ENCODE results near the gene OPA1.

Gene OPA1

DNA sequence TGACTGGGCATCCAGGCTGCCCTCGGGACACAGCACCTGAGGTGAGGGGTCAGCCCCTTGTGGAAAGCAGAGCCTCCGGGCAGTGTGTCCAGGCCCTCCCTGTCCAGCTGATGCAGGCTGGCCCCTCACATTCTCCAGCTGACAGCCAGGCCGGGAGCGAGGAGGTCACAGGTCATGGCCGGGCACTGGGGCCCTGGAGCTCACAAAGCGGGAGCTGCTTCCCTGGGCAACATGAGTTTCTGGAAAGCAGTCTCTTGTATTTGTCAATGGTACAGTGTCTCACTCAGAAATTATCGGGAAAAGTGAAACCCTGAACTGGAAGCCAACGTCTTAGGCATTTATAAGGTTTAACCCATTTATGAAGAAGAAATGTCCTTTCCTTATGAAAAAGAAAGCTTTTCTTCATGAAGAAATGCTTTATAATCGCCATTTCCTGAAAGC is 118.5 kb downstream of the OPA1 start:
- no peak for DNase-seq

DNA sequence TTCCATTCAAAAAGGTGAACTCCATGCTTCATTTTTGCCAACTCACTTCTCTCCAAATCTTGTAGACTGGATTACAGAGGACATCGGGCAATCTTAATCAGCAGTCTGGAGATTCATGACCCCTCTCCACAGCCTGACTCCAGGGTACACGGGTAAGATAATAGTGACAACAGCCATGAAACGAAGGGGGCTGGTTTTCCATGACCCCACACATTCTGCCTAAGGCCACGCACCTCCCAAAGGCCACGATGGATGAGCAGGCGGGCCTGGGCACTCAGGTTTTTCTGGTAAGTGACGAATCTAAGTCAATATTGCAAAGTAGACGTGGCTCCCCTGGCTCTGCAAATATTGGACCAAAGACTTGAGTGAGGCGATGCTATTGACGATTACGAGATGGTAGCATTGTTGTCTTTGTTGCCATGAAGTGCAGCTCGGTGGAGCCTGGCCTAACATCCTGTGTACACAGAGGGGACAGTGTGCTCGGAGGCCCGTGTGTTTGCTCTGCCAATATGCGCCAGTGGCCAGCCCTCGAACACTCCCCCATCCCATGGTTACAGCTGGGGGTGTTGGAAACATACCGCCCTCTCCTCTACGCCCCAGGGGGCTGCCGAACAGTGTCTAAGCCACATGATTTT is 119.1 kb downstream of the OPA1 start:
- DNase-seq, result no peak

DNA sequence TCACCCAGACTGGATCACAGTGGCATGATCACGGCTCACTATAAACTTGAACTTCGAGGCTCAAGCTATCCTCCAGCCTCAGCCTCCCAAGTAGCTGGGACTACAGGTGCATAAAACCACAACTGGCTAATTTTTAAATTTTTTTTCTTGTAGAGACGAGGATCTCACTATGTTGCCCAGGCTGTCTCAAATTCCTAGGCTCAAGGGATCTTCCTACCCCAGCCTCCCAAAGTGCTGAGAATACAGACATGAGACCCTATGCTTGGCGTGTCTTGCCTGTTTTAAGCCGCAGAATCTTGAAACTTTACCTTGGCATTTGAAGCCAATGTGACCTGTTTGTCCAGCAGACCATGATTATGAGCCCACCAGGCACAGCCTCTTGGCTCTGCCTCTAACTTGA is 119.9 kb downstream of the OPA1 start:
- no peak for DNase-seq

DNA sequence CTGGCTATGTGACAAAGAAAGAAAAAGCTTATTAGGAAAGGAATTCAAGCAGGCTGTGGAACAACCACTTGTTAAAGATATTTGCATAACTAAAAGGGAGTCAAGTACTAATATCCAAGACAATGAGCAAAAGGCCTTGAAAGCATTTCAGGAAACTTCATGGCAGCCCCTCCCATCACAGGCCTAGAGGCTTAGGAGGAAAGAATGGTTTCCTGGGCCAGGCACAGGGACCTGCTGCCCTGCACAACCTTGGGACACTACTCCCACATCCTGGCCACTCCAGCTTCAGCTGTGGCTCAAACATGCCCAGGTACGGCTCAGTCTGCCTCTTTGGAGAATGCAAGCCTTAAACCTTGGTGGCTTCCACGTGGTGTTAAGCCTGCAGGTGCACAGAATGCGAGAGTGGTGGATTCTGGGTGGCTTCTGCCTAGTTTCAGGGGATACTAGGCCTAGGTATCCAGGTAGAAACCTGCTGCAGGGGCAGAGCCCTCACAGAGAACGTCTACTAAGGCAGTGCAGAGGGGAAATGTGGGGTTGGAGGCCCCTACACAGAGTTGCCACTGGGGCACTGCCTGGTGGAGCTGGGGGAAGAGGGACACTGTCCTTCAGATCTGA is 121.6 kb downstream of the OPA1 start:
- no peak for DNase-seq

DNA sequence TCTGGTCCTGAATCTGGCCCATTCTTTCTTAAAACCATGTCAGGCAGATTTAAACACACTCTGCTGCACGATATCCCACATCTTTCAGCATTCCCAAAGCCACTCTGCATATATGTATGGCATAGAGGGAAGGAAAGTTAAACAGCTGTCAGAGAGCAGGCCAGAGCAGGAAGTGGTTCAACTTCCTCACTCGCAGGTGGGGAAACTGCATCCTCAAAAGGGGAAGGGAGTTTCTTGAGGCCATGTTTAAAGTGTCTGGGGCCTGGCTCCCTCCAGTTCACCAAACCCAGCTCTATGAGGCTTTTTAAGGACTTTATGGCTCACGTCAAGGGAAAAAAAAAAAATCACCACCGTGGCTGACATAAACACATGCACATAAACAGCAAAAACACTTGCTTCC is 123.1 kb downstream of the OPA1 start:
- no peak for DNase-seq

DNA sequence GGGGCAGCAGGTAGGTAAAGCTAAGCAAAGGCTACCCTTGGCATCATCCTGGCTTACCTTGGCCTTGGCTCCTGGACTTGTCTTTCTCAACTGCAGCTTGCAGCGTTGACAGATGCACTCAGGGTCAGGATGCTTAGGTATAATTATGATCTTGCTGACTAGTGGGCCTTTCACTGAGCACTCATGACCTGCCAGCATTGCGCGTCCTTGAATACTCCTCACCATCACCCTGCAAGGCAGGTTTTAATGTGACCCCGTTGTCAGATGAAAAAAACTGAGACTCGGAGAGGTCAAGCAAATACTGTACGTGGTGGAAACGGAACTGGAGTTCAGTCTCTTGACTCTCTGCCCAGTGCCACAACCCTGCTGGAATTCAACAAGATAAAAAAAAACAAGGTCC is 126.7 kb downstream of the OPA1 start:
- DNase-seq, result no peak

- no peak for DNase-seq
These were observed 127.2 kb downstream of the OPA1 start for GRCh38 chr3:193720169-193720568.

DNA sequence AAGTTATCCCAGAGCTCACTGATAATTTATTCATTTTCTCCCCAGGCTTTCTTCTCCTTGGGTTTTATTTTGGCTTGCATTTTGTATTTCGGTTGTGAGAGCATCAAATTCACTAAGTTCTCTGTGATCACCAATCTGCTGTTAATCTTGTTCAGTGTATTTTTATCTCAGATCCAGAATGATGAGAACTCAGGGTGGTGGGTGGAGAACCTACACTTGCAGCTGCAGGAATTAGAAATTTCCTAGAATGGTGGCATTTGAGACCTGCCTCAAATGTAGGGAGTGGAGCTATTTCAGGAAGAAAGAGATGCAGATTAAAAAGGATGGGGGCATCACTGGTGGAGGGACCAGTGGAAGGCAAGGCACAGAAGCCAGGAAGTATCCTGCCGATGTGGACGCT is 129.6 kb downstream of the OPA1 start:
- no peak for DNase-seq

- no peak for DNase-seq
These were observed 134.1 kb downstream of the OPA1 start for GRCh38 chr3:193727089-193727488.

DNA sequence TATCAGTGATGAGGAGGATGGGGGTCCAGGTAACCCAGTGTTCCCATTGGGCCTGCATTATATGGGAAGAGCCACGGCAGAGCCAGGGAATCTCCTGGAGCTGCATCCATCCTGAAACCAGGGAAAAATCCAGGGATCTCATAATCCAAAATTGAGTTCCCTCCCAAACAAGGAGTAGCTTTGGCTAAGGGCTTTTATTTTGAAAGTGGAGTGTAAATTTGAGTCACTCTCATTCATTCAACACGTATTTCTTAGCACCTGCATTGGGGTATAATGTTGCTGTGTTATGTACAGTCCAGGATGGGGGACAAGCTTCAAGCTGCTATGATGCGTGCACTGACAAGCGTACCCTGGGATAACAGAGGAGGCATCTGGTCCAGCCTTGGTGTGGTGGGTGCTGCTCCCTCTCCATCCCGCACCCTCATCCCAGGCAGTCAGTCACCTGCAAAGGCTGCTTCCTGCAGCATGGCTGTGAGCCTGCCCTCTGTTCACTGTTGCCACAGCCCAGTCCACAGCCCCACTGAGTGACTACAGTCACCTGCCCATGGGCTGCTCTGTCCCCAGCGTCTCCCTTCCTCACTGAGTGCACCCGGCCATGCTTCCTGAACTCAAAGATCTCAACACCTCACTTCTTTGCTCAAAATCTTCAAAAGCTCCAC is 135.6 kb downstream of the OPA1 start:
- no peak for DNase-seq

- no peak for DNase-seq
These were observed 136.1 kb downstream of the OPA1 start for GRCh38 chr3:193729088-193729465.

DNA sequence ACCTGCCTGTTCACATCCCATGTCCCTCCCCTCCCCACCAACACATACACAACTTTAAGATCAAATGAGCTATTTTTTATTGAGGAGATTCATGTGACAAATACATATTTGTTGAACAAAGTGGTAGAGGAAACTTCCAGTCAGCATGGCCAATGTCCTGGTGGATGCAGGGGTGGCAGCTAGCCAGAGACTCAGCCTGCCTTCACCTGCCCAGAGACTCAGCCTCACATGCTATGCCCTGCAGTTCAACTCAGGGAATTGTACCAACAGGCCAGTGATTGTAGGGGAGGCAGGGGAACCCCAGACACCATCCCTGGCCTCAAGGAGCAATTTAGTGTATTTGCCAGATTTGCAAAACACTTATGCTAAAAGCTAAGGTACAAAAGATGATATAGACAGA is 136.6 kb downstream of the OPA1 start:
- DNase-seq, result no peak

DNA sequence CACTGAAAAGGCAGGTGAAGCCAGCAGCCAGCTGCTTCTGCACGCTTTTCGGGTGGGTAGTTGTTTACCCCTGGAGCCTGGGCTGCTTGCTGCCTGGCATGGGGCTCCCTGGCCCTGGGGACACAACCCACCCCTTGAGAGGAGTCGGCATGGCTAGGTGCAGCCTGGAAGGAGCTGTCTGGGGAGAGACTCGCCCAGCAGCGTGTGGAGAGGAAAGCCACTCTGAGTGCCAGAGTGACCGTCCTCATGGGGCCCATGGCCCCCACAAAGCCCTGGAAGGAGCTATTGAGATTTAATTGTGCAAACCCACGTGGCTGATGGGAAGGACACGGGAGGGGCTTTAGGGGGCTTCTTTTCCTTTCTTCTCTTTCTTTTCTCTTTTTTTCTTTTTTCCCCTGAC is 137.5 kb downstream of the OPA1 start:
- DNase-seq, result no peak

DNA sequence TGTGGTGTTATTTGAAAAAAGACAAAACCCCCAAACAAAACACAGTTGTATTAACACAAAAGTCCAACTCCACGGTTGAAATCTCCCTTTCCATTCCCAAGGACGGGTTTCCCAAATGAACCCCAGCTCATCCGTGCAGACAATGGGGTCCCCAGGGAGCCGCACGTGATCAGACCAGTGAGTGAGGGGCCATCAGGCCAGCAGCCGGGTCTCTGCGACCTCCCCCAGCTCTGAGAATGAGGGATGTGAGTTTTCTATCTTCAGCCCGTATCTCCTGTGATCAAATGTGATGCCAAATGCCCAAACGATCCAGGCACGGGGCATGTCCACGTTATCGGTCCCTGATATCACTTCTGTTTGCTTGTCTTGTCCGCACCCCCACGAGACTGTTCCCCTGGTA is 138.0 kb downstream of the OPA1 start:
- DNase-seq, result no peak

- no peak for DNase-seq
These were observed 138.6 kb downstream of the OPA1 start for GRCh38 chr3:193731656-193732055.

- no peak for DNase-seq
These were observed 139.4 kb downstream of the OPA1 start for GRCh38 chr3:193732391-193732790.

GRCh38 chr3:193732827-193733226 is 139.8 kb downstream of the OPA1 start:
- no peak for DNase-seq

- no peak for DNase-seq
These were observed 141.8 kb downstream of the OPA1 start for GRCh38 chr3:193734737-193735366.

DNA sequence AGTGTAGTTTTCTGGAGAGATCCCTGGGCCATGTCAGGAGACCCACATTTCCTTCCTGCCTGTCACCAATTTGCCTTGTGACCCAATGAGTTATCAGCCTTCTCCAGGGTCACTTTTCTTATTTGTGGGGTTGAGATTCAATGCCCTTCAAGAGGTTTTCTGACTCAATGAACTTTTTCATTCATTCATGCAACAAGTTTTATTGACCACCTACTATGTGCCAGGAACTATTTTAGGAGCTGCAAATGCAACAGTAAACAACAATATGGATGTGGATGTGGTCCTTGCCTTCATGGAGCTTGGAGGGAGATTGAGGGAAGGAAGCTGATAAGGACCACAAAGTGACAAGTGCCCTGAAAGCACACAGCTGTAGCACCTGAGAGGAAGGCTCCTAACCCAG is 142.8 kb downstream of the OPA1 start:
- no peak for DNase-seq

DNA sequence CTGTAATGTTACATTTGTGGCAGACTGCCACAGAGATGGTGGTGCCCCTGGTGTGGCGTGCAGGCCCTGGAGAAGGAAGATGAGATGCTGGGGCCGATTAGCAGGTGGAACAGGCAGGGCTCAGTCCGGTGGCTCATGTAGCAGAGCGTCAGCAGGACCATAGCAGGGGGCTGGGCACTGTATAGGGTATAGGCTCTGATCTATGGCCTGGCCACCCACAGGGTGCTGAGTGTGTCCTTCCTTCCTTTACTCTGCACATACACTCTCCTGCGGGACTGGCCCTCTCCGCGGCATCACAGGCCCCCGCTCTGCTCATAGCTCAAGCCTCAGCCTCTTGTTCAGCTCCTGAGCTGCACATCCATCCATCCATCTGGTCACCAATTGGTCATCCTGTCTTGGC is 143.6 kb downstream of the OPA1 start:
- DNase-seq, result no peak

DNA sequence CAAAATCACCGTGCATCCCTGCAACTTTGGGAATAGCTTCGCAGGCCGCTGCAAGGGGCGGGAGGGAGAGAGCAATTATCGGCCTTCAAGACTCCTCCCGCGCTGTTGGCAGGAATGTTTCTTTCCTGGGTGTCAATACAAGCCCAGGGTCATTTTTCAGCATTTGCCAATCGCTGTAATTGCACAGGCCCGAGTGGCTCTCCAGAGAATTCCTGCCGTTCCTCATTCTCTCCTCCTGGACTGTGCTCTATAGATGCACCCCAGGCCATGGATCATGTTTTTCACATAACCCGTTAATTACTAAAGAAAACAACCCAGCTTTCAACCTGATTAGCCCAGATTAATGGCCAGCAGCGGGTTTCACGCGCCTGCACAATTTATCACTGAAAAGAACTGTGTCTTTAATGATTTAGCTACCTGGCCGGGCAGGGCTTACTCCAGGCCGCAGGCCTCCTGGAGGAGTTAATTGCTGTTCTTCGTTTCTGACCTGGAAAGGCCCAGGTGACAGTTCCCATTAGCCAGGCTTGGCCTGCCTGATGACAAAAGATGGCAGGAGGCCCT is 144.3 kb downstream of the OPA1 start:
- DNase-seq, result no peak

GRCh38 chr3:193742628-193743027 is 149.6 kb downstream of the OPA1 start:
- DNase-seq, result no peak

DNA sequence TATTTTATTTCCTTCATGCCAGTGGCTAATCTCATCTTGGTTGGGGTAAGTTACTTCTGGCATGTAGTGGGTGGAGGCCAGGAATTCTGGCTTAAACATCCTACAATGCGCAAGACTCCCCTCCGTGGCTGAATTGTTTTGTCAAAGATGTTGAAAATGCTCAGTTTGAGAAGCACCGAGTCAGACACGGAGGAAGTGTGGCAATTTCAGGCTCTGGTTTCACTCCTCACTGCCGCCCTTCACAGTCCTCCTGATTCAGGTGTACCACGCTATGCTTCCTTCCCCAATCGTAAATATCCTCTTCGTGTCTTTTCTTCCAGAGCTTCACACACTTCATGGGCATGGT is 150.7 kb downstream of the OPA1 start:
- no peak for DNase-seq
